Measurements from ENCODE around the gene ARSB.

- TF ChIP-seq, protein P1, sequence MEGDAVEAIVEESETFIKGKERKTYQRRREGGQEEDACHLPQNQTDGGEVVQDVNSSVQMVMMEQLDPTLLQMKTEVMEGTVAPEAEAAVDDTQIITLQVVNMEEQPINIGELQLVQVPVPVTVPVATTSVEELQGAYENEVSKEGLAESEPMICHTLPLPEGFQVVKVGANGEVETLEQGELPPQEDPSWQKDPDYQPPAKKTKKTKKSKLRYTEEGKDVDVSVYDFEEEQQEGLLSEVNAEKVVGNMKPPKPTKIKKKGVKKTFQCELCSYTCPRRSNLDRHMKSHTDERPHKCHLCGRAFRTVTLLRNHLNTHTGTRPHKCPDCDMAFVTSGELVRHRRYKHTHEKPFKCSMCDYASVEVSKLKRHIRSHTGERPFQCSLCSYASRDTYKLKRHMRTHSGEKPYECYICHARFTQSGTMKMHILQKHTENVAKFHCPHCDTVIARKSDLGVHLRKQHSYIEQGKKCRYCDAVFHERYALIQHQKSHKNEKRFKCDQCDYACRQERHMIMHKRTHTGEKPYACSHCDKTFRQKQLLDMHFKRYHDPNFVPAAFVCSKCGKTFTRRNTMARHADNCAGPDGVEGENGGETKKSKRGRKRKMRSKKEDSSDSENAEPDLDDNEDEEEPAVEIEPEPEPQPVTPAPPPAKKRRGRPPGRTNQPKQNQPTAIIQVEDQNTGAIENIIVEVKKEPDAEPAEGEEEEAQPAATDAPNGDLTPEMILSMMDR (conservative IDR thresholded peaks at IDR 0.05), result no peak
- TF ChIP-seq EZH2 (IDR thresholded peaks at IDR 0.05; ENCODE audit: low read depth), result no peak
Measured at GRCh38 chr5:78997090-78997489, 12.0 kb upstream of the ARSB start.

Data from PC-9 (cell line).